DLD1 (cell line): ENCODE measurements around the gene RNF144A.
"Not testable (repeated sequence)": the region's sequence is repeated elsewhere in the genome, so short reads cannot be mapped to it uniquely, and the experiment has no call there.

Experiments
- in situ Hi-C: cut with HindIII; loops from 2 replicates; pipeline ENCODE4 v1.10.0; 2017; ENCODE audit warnings: low sequenced_read_pairs

RNF144A gene

GRCh38 chr2:6995391-6996097 lies 78.3 kb downstream of the RNF144A start:
- in situ Hi-C loops: no loop called here

- in situ Hi-C loops: no loop called here
Observed at GRCh38 chr2:6999211-6999877, 82.1 kb downstream of the RNF144A start.

GRCh38 chr2:7001395-7001794 lies 84.2 kb downstream of the RNF144A start:
- in situ Hi-C loops: not testable (repeated sequence)

- in situ Hi-C loops: no loop called here
Observed at GRCh38 chr2:7003895-7004294, 86.7 kb downstream of the RNF144A start.

GRCh38 chr2:7004636-7005035 lies 87.4 kb downstream of the RNF144A start:
- in situ Hi-C loops: no loop called here

GRCh38 chr2:7007488-7007845 lies 90.3 kb downstream of the RNF144A start:
- in situ Hi-C loops: no loop called here

- in situ Hi-C loops: no loop called here
Observed at GRCh38 chr2:7007846-7008741, 90.9 kb downstream of the RNF144A start.

GRCh38 chr2:7009207-7009911 lies 92.1 kb downstream of the RNF144A start:
- in situ Hi-C loops: no loop called here

GRCh38 chr2:7010391-7011054 lies 93.3 kb downstream of the RNF144A start:
- in situ Hi-C loops: no loop called here

GRCh38 chr2:7011356-7012083 lies 94.3 kb downstream of the RNF144A start:
- in situ Hi-C loops: no loop called here

GRCh38 chr2:7012141-7012764 lies 95.0 kb downstream of the RNF144A start:
- in situ Hi-C loops: no loop called here

GRCh38 chr2:7013471-7014160 lies 96.4 kb downstream of the RNF144A start:
- in situ Hi-C loops: no loop called here

GRCh38 chr2:7014174-7014640 lies 97.0 kb downstream of the RNF144A start:
- in situ Hi-C loops: no loop called here

- in situ Hi-C loops: no loop called here
Observed at GRCh38 chr2:7015007-7015950, 98.1 kb downstream of the RNF144A start.

- in situ Hi-C loops: no loop called here
Observed at GRCh38 chr2:7016148-7016547, 98.9 kb downstream of the RNF144A start.

GRCh38 chr2:7016601-7017211 lies 99.5 kb downstream of the RNF144A start:
- in situ Hi-C loops: no loop called here

- in situ Hi-C loops: no loop called here
Observed at GRCh38 chr2:7017671-7018281, 100.6 kb downstream of the RNF144A start.
